ENCODE data around the gene TMEM164.

GRCh38 chrX:110086162-110086915 is 83.4 kb downstream of the TMEM164 start:
- no peak for TF ChIP-seq CTCF (IDR thresholded peaks at IDR 0.05)
- TF ChIP-seq POLR2AphosphoS5 (IDR thresholded peaks at IDR 0.05), result no peak
- no peak for TF ChIP-seq POLR2A (IDR thresholded peaks at IDR 0.05)
